SK-N-SH treated with all-trans-retinoic acid at 6 μM for 48 hours (cell line): ENCODE results near the gene KDM2B.
A peak's percentile ranks its signal among the peaks of the same experiment; 100 is the strongest.

Experiments
- ARNTL ChIP-seq: fragments of 450-650 bp; formaldehyde crosslinking; IDR thresholded peaks from 2 replicates; pipeline ENCODE4 v1.5.0; 2020; ENCODE audit warnings: low read depth, mild to moderate bottlenecking, moderate library complexity, borderline replicate concordance
- ISL1 ChIP-seq: fragments of 250-450 bp; sonication (Bioruptor Pico); IDR thresholded peaks from 2 replicates; pipeline ENCODE4 v2.1.2; 2022; ENCODE audit warnings: mild to moderate bottlenecking, moderate library complexity
- OSR1 ChIP-seq: fragments of 250-450 bp; sonication (Bioruptor Pico); IDR thresholded peaks from 2 replicates; pipeline ENCODE4 v1.8.0; 2022; ENCODE audit warnings: moderate library complexity, mild to moderate bottlenecking, inconsistent platforms
- ZC3H10 ChIP-seq: fragments of 250-450 bp; sonication (Bioruptor Pico); IDR thresholded peaks from 2 replicates; pipeline ENCODE4 v1.5.1; 2021; ENCODE audit warnings: mild to moderate bottlenecking, moderate library complexity
- ZFP3 ChIP-seq: fragments of 250-450 bp; sonication (Bioruptor Pico); IDR thresholded peaks from 2 replicates; pipeline ENCODE4 v1.5.0; 2020; ENCODE audit warnings: mild to moderate bottlenecking, moderate library complexity
- ZFP30 ChIP-seq: fragments of 450-650 bp; formaldehyde crosslinking; IDR thresholded peaks from 2 replicates; pipeline ENCODE4 v1.5.0; 2022; ENCODE audit warnings: mild to moderate bottlenecking, moderate library complexity
- TF ChIP-seq, protein P1 (sequence below): fragments of 250-450 bp; sonication (Bioruptor Pico); IDR thresholded peaks from 2 replicates; pipeline ENCODE4 v1.8.0; 2020; ENCODE audit warnings: mild to moderate bottlenecking, moderate library complexity, borderline replicate concordance
- TF ChIP-seq, protein P2 (sequence below): fragments of 250-450 bp; sonication (Bioruptor Pico); IDR thresholded peaks from 2 replicates; pipeline ENCODE4 v1.8.0; 2021; ENCODE audit warnings: low read depth, mild to moderate bottlenecking, moderate library complexity, borderline replicate concordance
- TF ChIP-seq, protein P3 (sequence below): fragments of 250-450 bp; sonication (Bioruptor Pico); IDR thresholded peaks from 2 replicates; pipeline ENCODE4 v1.5.1; 2020; ENCODE audit warnings: low read depth, mild to moderate bottlenecking, moderate library complexity

DNA sequence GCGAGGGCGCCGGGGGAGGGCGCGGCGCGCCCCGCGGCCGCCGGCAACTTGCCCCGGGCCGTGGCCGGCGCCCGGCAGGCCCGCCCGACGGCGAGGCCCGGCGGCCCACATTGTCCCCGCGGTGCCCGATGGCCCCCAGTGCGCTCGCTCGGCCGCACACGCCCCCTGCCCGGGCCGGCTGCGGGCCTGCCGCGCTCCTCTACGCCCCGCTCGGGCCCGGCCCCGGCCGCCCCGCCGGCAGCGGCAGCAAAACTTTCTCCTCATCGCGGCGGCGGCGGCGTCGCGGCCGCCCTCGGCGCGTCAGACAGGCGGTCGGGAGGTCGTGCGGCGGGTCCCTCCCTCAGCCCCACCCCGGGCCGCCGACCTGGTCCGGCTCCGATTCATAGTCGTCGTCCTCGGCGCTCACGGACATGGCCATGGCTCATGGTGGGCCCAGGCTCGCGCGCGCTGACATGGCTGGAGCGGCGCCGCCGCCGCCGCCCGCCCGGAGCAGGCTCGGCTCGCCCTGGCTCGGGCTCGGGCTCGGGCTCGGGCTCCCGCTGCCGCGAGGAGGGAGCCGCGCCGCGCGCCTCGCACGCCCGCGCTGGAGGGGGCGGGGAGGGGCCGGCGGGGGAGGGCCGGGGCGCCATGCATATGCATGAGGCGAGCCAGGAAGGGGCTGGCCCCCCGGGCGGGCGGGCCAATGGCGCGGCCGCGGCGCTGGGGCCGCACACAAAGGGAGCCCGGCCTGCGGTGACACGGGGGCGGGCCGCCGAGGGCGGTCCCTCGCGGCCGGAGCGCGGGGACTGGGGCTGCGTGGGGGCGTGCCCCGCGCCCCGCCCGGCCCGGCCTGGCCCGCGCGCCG lies 113.8 kb downstream of the KDM2B start:
- TF ChIP-seq, protein P1, sequence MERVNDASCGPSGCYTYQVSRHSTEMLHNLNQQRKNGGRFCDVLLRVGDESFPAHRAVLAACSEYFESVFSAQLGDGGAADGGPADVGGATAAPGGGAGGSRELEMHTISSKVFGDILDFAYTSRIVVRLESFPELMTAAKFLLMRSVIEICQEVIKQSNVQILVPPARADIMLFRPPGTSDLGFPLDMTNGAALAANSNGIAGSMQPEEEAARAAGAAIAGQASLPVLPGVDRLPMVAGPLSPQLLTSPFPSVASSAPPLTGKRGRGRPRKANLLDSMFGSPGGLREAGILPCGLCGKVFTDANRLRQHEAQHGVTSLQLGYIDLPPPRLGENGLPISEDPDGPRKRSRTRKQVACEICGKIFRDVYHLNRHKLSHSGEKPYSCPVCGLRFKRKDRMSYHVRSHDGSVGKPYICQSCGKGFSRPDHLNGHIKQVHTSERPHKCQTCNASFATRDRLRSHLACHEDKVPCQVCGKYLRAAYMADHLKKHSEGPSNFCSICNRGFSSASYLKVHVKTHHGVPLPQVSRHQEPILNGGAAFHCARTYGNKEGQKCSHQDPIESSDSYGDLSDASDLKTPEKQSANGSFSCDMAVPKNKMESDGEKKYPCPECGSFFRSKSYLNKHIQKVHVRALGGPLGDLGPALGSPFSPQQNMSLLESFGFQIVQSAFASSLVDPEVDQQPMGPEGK = no peak
- TF ChIP-seq, protein P2, sequence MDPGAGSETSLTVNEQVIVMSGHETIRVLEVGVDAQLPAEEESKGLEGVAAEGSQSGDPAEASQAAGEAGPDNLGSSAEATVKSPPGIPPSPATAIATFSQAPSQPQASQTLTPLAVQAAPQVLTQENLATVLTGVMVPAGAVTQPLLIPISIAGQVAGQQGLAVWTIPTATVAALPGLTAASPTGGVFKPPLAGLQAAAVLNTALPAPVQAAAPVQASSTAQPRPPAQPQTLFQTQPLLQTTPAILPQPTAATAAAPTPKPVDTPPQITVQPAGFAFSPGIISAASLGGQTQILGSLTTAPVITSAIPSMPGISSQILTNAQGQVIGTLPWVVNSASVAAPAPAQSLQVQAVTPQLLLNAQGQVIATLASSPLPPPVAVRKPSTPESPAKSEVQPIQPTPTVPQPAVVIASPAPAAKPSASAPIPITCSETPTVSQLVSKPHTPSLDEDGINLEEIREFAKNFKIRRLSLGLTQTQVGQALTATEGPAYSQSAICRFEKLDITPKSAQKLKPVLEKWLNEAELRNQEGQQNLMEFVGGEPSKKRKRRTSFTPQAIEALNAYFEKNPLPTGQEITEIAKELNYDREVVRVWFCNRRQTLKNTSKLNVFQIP (CRISPR knock-in tag) = no peak
- TF ChIP-seq, protein P3, sequence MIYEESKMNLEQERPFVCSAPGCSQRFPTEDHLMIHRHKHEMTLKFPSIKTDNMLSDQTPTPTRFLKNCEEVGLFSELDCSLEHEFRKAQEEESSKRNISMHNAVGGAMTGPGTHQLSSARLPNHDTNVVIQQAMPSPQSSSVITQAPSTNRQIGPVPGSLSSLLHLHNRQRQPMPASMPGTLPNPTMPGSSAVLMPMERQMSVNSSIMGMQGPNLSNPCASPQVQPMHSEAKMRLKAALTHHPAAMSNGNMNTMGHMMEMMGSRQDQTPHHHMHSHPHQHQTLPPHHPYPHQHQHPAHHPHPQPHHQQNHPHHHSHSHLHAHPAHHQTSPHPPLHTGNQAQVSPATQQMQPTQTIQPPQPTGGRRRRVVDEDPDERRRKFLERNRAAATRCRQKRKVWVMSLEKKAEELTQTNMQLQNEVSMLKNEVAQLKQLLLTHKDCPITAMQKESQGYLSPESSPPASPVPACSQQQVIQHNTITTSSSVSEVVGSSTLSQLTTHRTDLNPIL (CRISPR knock-in tag) = no peak
- TF ChIP-seq ISL1 (CRISPR knock-in tag) (no peak), ZFP3 (CRISPR knock-in tag) (peak; percentile 96), ZFP30 (CRISPR knock-in tag) (no peak), ARNTL (CRISPR knock-in tag) (no peak), ZC3H10 (CRISPR knock-in tag) (no peak), OSR1 (CRISPR knock-in tag) (no peak)
